Cortex of kidney (tissue), 1 donor: ENCODE measurements around the gene LILRA5.
"Not testable (repeated sequence)": the region's sequence is repeated elsewhere in the genome, so short reads cannot be mapped to it uniquely, and the experiment has no call there.

Experiments
- DNase-seq: peaks from one replicate; lab custom pipeline; 2025; lab: John Stamatoyannopoulos, UW

The LILRA5 gene

DNA sequence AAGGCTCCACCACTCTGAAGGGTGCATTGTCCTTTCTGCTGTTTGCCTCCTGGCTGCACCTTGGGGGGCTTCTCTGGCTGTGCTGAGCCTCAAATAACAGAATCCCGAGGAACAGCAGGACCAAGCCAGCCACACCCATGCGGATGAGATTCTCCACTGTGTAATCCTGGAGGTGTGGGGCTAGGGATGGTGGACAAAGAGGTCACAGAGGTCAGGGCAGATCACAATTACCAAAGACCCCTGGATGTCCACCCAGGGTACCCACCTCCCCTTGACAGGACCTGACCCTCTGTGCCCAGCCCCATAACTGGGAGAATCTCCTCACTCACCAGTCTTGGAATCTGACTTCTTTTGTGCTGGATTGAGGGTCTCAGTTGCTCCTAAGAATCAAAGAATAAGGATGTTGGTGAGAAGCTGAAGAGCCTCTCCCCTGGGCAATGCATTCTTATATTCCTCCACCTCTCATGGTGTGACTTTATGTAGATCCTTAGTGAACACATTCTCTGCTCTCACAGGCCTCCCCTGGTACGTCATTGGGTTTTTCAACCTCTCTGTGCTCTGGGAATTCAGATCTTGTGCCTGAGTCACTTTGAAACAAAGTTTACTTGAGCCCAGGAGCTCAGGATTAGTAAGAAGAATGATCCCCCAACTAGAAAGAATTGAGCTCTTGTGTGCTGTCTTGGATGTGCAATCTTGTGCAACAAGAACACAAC lies 20.8 kb upstream of the LILRA5 start:
- no peak for DNase-seq

DNA sequence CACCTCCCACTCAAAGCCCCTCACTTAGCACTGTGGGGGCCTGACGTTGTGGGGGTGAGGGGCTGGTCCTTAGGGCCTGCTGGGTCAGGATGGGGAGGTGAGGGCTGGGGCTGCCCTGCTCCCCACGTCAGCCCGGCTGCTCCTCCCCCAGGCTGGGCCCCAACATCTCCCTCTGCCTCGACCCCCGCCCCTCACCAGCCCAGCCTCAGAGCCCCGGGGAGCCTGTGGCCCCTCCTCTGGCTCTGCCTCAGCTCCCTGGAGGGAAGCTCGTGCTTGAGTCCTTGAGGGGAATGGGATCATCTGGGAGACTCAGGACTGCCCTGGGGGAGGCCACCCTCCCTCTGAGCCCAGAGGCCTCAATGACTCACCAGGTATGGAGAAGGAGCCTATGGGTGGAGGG lies 19.2 kb upstream of the LILRA5 start:
- no peak for DNase-seq

DNA sequence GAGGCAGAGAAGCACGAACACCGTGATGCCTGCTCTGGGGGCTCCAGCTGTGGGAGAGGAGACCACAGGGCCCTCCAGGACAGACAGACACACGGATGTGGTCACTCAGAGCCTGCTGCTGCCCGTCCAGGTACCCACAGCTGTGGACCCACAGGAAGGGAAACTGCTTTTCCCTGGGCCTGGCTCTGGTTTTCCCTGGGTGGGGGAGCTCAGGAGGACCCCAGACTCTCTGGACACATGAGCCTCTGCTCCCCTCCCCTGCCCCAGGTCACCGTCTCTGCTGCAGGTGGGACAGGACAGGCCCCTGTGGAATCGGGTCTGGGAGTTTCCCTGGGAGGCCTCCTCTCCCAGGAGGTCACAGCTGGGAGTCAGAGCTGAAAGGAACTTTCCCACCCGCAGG lies 18.7 kb upstream of the LILRA5 start:
- no peak for DNase-seq

DNA sequence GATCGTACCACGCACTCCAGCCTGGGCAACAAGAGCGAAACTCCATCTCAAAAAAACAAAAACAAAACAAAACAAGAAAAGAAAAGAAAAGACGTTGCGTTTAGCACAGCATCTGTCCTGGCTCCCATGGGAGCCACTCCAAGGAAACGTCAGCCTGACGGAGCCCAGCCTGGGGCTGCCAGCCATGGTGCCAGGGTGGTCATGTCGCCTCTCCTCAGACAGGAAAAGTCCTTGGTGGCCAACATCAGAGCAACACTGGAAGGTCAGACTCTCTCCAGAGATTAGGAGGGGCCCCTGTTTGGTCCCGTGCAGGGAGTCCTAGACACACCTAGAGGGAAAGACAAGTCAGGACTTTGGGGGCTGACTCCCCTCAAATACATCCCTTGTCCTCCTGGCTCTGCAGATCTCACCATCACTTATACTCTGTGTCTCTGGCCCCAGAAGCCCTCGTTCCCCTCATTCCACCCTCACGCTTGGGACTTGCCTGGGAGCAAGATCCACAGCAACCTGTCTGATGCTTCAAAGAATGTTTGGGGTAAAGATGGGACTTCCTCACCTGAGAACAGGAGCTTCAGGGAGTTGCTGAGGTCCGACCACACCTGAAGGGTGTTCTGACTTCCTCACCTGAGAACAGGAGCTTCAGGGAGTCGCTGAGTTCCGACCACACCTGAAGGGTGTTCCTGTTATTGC lies 16.7 kb upstream of the LILRA5 start:
- no peak for DNase-seq

DNA sequence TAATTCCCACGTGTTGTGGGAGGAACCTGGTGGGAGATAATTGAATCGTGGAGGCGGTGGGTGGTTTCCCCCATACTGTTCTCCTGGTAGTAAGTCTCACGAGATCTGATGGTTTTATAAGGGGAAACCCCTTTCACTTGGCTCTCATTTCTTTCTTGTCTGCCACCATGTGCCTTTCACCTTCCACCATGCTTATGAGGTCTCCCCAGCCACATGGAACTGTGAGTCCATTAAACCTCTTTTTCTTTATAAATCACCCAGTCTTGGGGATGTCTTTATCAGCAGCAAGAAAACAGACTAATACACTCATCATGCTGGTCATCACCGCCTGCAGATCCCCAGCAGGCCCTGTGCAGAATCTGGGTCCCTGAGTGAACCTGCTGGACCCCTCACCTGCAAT lies 15.8 kb upstream of the LILRA5 start:
- DNase-seq = not testable (repeated sequence)

DNA sequence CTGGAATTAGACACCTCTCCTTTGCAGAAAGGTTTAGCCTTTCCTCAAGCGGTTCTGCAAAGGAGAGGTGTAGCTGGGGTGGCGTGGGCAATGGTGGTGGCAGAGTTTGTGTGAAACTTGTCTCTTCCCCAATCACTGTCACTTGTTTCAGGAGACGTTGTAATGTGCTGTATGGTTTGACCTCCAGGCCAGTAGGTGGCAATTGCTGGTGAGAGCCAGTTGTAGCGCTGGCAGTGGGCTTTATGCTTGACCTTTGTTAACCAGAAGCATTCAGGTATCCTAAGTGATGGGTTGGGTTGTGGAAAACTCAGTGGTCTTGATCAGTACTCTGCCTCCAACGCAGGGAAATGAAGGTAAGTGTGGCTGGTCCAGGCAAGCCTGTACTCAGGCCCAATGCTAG lies 12.7 kb upstream of the LILRA5 start:
- no peak for DNase-seq

DNA sequence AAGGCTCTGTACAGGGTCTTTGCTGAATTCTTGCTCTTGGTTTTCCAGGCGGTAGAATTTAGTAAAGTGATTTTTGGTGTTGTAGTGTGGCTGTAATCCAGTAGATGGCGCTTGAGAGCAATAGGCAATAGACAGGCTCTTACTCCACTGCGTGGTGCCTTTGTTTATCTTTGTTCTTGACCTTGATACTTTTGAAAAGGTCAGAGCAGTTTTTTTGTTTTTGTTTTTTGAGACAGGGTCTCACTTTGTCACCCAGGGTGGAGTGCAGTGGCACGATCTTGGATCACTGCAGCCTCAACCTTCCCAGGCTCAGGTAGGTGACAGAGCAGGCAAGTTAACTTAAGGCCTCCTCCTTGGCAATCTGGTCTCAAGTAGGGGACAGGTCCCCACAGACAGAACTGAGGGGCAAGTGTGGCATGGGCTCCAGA lies 12.2 kb upstream of the LILRA5 start:
- no peak for DNase-seq

DNA sequence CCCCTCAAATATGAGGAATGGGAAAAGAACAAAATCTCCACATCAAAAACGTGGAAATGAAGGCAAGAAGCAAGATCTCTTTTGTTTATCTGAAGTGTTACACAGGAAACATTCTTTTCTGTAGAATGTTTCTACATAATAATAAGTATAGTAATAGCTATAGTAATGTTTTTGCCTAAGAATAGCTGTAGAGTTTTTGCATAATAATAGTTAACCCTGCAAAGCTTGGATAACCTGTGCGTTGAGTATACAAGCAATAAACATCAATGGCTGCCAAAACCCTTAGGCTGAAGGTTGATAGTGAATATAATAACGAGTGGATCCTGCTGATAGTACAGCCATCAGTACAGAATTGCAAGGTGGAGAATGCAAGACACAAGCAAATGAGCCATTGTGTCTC lies 11.1 kb upstream of the LILRA5 start:
- no peak for DNase-seq

DNA sequence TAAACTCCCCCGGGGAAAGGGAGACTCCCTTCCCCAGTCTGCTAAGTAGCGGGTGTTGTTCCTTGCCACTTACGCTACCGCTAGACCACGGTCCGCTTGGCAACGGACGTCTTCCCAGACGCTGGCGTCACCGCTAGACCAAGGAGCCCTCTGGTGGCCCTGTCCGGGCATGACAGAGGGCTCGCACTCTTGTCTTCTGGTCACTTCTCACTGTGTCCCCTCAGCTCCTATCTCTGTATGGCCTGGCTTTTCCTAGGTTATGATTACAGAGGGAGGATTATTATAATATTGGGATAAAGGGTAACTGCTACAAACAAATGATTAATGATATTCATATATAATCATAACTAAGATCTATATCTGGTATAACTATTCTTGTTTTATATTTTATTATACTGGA lies 10.0 kb upstream of the LILRA5 start:
- DNase-seq = not testable (repeated sequence)

DNA sequence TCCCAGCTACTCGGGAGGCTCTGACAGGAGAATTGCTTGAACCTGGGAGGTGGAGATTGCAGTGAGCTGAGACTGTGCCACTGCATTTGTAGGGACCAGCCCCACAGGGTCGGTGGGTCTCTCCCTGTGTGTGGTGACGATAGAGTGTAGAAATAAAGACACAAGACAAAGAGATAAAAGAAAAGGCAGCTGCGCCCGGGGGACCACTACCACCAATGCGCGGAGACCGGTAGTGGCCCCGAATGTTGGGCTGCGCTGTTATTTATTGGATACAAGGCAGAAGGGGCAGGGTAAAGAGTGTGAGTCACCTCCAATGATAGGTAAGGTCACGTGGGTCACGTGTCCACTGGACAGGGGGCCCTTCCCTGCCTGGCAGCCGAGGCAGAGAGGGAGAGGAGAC lies 9.3 kb upstream of the LILRA5 start:
- not testable (repeated sequence) for DNase-seq

DNA sequence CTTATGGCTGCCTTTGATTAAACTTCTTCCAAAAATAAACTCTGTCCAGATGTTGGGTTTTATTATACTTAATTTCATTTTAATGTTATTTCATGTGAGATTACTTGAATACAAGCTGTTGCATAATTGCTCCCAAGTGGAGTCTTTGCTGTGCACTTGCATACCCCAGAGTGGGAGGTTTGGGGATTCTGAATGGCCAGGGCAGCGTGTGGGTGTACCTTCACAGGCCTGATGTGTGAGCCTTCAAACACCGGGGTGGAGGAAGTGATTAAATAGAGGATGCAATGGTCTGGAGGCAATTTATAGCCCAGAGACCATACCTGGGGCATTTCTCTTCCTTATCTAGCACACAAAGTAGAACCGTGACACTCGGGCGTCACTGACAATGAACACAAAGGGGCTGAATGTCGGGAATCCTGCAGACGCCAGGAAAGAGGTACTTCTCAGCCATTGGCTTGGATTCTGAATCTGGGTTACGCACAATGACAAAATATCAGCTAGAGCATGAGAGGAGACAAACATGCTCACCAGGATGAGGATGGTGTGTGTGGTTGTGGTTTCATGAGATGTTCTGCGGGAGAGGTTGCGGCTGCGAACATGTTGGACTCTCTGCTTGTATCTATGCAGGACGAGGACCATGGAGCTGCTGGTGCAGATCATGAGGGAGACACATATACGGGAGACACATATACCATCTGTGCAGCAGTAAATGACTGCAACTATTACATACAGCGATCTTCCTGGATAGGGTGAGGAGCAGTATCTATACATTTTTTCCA lies 7.1 kb upstream of the LILRA5 start:
- no peak for DNase-seq

DNA sequence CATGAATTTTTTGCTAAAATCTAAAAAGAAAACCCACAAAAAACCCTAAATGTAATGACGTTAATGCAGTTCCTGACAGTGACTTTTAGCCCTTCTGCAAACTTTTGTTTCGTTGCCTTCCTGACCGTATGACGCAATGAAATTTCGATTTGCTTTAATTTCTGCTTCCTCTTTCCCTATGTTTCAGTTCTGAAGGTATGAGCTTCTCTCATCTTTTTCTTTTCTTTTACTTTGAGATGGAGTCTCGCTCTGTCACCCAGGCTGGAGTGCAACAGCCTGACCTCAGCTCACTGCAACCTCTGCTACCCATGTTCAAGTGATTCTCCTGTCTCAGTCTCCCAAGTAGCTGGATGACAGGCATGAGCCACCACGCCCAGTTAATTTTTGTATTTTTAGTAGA lies 6.1 kb upstream of the LILRA5 start:
- no peak for DNase-seq

DNA sequence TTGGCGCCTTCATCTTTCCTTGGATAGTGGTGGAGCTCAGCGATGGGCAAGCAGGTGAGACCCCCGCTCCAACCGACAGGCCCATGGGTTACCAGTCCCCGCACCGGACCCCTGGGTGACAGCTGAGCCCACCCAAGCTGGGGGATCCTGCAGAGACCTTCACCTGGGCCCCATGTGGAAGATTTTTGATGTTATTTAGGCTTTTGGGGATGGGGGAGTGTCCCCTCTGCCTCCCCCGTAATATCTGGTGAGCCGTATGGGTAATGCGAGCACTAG lies 4.9 kb upstream of the LILRA5 start:
- no peak for DNase-seq

DNA sequence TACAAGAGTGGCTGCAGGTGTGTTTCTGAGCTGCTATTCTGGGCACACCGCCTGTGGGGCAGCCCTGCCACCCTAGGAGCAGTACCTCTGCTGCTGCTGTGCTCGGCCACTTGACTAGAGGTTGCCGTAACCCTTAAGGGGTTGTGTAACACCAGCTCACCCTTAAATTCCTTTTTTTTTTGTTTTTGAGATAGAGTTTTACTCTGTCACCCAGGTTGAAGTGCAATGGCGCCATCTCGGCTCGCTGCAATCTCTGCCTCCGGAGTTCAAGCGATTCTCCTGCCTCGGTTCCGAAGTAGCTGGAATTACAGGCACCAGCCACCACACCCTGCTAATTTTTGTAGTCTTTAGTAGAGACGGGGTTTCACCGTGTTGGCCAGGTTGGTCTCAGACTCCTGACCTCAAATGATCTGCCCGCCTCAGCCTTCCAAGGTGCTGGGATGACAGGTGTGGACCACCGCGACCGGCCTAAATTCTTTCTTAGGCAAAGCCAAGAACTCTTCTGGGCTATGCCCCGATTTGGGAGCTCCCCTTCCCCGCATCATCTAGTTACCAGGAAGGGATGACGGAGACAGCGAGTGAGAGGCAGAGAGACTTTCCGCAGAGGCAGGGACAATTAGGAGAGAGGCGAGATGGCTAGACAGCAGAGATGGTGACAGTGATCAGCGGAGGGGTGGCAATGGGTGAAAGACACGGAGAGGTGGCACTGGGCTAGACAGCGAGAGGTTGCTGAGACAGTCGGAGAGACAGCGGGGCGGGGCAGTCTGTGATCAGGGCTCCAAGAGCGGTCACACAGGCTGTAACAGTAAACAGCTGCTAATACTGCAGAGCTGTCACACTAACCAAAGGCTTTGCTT lies 4.4 kb upstream of the LILRA5 start:
- DNase-seq = no peak

DNA sequence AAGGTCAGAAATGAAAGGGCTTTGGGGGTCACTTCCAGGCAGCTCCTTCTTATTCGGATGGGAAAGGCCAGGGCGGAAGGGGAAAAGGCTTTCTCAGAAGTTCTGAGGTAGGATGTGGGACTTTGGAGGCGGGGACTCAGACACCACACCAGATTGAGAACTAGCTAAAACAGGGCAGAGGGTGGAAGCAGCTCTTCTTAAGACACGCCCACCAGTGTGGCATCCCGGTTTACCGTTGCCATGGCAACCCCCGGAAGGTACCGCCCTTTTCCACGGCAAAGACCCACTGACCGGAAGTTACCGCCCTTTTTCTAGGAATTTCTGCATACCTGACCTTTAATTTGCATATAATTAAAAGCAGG lies 3.8 kb upstream of the LILRA5 start:
- no peak for DNase-seq

DNA sequence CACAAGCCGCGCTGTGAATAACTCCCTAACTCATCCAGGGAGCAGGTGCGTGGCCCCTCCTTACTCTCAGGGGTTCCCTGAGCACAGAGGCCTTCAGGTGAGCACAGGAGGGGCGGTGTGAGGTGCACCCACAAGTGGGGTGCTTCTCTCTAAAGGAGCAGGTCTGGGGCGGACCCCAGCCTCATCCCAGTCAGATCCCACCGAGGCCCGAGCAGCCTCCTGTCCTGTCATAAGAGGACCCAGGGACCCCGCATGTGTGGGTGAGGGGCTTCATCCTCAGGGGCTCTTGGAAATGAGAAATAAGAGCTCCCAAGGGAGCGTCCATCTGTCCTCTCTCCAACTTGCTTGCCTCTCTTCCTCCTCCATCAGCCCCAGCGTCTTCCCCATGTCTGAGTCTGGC lies 3.0 kb upstream of the LILRA5 start:
- DNase-seq = no peak

DNA sequence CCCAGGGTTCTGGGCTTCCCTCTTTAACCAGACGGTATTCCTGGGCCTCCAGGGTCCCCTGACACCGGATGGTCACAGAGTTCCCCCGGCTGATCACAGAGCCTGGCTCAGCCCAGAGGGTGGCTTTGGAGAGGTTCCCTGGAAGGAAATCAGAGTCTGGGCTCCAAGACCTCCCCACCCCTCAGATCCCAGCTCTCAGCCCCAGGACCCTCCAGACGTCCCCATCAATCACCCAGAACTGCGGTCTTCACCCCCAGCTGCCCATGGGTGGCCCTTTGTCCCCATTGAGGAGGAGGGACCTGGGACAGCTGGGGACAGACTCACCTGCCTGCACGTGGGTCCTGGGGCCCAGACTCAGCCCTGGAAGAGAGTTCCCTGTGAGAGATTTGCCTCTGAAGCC lies 955 bp downstream of the LILRA5 start:
- no peak for DNase-seq

DNA sequence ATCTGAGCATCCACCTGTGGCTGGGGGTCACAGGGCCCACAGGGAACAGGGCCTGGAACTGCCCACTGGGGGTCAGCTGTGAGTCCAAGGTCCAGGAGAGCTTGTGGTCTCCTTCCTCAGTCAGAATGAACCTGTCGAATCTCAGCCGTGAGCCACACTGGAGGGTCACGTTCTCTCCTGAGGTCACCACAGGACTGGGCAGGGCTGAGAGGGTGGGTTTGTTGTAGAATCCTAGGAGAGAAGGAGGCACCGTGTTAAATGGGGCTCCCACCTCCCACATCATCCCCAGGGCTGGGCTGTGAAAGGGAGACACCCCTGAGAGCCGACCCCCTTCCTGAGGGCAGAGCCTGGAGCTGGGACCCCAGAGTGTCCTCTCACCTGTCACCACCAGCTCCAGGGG lies 1.5 kb downstream of the LILRA5 start:
- no peak for DNase-seq

DNA sequence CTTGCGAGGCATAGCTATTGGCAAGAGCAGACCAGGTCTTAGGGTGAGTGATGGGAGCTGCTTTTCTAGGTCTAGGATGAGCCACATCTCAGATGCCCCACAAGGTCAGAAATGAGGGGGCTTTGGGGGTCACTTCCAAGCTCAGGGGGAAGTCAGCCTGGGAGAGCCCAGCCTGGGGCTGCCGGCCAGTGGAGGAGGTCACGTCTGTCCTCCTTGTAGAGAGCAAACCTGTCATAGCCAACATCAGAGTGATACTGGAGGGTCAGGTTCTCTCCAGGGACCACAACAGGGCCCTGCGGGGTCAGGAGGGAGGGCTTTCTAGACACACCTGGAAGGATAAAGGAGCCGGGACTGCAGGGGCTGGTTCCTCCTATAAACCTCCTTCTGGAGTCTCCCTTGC lies 2.4 kb downstream of the LILRA5 start:
- no peak for DNase-seq

DNA sequence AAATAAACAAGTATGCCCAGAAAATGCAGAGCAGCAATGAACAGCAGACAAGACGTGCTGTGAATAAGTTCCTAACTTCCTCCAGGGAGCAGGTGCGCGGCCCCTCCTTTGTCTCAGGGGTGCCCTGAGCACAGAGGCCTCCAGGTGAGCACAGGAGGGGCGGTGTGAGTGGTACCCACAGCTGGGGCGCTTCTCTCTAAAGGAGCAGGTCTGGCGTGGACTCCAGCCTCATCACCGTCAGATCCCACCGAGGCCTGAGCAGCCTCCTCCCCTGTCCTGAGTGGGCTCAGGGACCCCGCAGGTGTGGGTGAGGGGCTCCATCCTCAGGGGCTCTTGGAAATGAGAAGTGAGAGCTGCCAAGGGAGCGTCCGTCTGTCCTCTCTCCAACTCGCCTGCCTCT lies 3.2 kb downstream of the LILRA5 start:
- DNase-seq = no peak

DNA sequence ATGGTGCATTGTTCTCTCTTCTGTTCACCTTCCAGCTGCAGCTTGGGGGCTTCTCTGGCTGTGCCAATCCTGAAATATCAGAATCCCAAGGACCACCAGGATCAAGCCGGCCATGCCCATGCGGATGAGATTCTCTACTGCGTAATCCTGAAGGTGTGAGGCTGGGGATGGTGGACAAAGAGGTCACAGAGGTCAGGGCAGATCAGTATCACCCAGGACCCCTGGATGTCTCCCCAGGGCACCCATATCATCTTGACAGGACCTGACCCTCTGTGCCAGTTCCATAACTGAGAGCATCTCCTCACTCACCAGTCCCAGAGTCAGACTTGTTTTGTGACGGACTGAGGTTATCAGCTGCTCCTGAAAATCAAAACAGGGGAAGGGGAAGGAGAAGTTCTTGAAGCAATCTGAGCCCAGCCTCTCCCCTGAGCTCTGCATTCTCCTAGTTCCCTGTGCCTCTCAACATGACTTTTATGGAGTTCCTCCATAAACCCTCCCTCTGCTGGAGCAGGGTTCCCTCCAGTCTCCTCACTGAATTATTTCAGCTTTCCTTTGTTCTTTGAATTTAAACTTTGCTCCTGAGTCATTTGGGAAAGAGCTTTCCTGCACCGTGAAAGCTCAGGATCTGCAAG lies 5.5 kb downstream of the LILRA5 start:
- DNase-seq = no peak

DNA sequence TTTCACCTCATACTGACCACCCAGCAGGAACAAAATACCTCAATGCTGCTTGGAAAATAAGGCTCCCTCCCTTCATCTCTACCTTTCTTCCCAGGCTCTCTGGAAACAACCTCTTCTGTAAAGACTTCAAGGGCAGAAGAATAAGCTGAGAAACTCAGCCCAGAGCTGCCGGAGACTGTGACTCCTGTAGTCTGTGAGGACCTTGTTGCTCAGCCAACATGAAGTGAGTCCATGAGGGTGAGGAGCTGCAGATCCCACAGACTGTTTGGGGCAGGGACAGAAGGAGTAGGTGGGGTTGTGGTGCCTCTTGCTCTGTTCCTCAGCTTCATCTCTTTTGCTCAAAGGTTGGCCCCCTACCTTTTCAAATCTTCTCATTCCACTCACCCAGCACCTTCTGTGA lies 7.8 kb downstream of the LILRA5 start:
- DNase-seq = no peak
